ENCODE data around the gene ATP11A. TPM values are rescaled to one million over a fixed set of nuclear protein-coding genes. Genes with fewer than 3 reads are reported as not detected.

The ATP11A gene
- total RNA-seq, 1 experiment from 2014 or later: 9.4 TPM

GRCh38 chr13:112926003-112926402 lies 236.2 kb downstream of the ATP11A start:
- no peak overlapping the region for H3K4me3 ChIP-seq (ENCODE audit: low read depth, low read length, poor library complexity, severe bottlenecking)
- DNase-seq (ENCODE audit: low spot score): no peak
- CTCF ChIA-PET: no interaction called here
- no peaks in the 10 kb centered on the region for H3K36me3 ChIP-seq (ENCODE audit: insufficient read depth, low read length, poor library complexity, severe bottlenecking)
- no peak overlapping the region for H3K27ac ChIP-seq (ENCODE audit: low read depth, low read length, poor library complexity, severe bottlenecking)
- peaks cover 38% of the 10 kb centered on the region for H3K27me3 ChIP-seq (replicated peaks; ENCODE audit: insufficient read depth, low read depth, low read length, poor library complexity)
- no TSS peak for BruUV-seq (replicated peaks)
- H3K4me1 ChIP-seq (ENCODE audit: insufficient read depth, low read length, poor library complexity, severe bottlenecking): peaks cover 6% of the 10 kb centered on the region
- intact Hi-C loops (cut with micrococcal nuclease; ENCODE audit: unreplicated experiment): no loop called here
- POLR2A ChIA-PET (ENCODE audit: low non-redundant PET): no interaction called here
- no peaks in the 10 kb centered on the region for H3K9me3 ChIP-seq (ENCODE audit: low read depth, low read length, poor library complexity, severe bottlenecking)
- no peak for TF ChIP-seq CTCF (conservative IDR thresholded peaks at IDR 0.05; ENCODE audit: low read depth, low read length)
- TF ChIP-seq EZH2 (IDR thresholded peaks at IDR 0.05; ENCODE audit: borderline replicate concordance, low read depth, low read length, poor library complexity, severe bottlenecking): no peak

DNA sequence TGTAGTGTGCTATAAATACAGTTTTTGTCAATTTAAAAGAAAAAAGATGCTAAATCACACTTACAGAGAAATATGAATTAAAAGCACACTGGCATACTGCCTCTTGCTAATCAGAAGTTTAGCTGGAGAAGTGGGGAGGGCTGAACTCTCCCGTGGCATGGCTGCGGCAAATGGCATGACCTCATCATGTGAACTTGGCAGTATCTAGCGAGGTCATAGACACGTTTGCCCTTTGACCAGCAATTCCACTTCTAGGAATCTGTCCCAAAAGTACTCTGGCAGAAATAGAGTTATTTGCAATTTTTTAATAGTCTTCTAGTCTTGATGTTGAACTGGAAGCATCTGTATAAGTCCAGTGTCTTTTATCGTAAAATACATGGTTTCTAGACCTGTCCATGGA lies 237.2 kb downstream of the ATP11A start:
- Histone ChIP-seq H3K27ac (ENCODE audit: low read depth, low read length, poor library complexity, severe bottlenecking) (no peak overlapping the region), H3K36me3 (ENCODE audit: insufficient read depth, low read length, poor library complexity, severe bottlenecking) (no peaks in the 10 kb centered on the region), H3K4me1 (ENCODE audit: insufficient read depth, low read length, poor library complexity, severe bottlenecking) (peaks cover 6% of the 10 kb centered on the region), H3K4me3 (ENCODE audit: low read depth, low read length, poor library complexity, severe bottlenecking) (no peak overlapping the region), H3K27me3 (replicated peaks; ENCODE audit: insufficient read depth, low read depth, low read length, poor library complexity) (peaks cover 36% of the 10 kb centered on the region), H3K9me3 (ENCODE audit: low read depth, low read length, poor library complexity, severe bottlenecking) (no peaks in the 10 kb centered on the region)
- intact Hi-C loops (cut with micrococcal nuclease; ENCODE audit: unreplicated experiment): no loop called here
- POLR2A ChIA-PET (ENCODE audit: low non-redundant PET): no interaction called here
- CTCF ChIA-PET: no interaction called here
- BruUV-seq (replicated peaks): no TSS peak
- TF ChIP-seq CTCF (conservative IDR thresholded peaks at IDR 0.05; ENCODE audit: low read depth, low read length) (no peak), EZH2 (IDR thresholded peaks at IDR 0.05; ENCODE audit: borderline replicate concordance, low read depth, low read length, poor library complexity, severe bottlenecking) (no peak)
- DNase-seq (ENCODE audit: low spot score): no peak

- BruUV-seq (replicated peaks): no TSS peak
- ChIA-PET POLR2A (ENCODE audit: low non-redundant PET) (no interaction called here), CTCF (no interaction called here)
Observed at GRCh38 chr13:112928020-112928971, 238.5 kb downstream of the ATP11A start.

More at GRCh38 chr13:112928020-112928971, 238.5 kb downstream of the ATP11A start:
- DNase-seq (ENCODE audit: low spot score): no peak
- no peaks in the 10 kb centered on the region for H3K36me3 ChIP-seq (ENCODE audit: insufficient read depth, low read length, poor library complexity, severe bottlenecking)
- H3K27me3 ChIP-seq (replicated peaks; ENCODE audit: insufficient read depth, low read depth, low read length, poor library complexity): peaks cover 36% of the 10 kb centered on the region
- peaks cover 6% of the 10 kb centered on the region for H3K4me1 ChIP-seq (ENCODE audit: insufficient read depth, low read length, poor library complexity, severe bottlenecking)
- no peaks in the 10 kb centered on the region for H3K9me3 ChIP-seq (ENCODE audit: low read depth, low read length, poor library complexity, severe bottlenecking)
- H3K27ac ChIP-seq (ENCODE audit: low read depth, low read length, poor library complexity, severe bottlenecking): no peak overlapping the region
- intact Hi-C loops (cut with micrococcal nuclease; ENCODE audit: unreplicated experiment): no loop called here
- TF ChIP-seq EZH2 (IDR thresholded peaks at IDR 0.05; ENCODE audit: borderline replicate concordance, low read depth, low read length, poor library complexity, severe bottlenecking) (no peak), CTCF (conservative IDR thresholded peaks at IDR 0.05; ENCODE audit: low read depth, low read length) (no peak)
- no peak overlapping the region for H3K4me3 ChIP-seq (ENCODE audit: low read depth, low read length, poor library complexity, severe bottlenecking)
